Measurements from ENCODE around the gene RGS9BP. TPM values are rescaled to one million over a fixed set of nuclear protein-coding genes. Genes with fewer than 3 reads are reported as not detected.

RGS9BP gene
- total and polyA plus RNA-seq, 2 of the 13 experiments (the other 11 are each of a cell fraction or from before 2014, with no cell fraction given), result 0.01 TPM; not detected in 1

DNA sequence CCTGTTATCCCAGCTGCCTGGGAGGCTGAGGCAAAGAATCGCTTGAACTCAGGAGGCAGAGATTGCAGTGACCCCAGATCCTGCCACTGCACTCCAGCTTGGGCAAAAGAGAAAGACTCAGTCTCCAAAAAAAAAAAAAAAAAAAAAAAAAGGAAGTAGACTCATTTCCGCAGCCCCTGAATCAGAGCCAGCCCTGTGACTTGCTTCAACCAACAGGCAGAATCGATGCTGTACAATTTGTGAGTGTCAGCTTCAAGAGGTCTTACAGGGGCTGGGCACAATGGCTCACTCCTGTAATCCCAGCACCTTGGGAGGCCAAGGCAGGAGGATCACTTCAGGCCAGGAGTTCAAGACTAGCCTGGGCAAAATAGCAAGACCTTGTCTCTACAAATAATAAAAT, 13.5 kb upstream of the RGS9BP start (continued):
- TF ChIP-seq, protein P1, sequence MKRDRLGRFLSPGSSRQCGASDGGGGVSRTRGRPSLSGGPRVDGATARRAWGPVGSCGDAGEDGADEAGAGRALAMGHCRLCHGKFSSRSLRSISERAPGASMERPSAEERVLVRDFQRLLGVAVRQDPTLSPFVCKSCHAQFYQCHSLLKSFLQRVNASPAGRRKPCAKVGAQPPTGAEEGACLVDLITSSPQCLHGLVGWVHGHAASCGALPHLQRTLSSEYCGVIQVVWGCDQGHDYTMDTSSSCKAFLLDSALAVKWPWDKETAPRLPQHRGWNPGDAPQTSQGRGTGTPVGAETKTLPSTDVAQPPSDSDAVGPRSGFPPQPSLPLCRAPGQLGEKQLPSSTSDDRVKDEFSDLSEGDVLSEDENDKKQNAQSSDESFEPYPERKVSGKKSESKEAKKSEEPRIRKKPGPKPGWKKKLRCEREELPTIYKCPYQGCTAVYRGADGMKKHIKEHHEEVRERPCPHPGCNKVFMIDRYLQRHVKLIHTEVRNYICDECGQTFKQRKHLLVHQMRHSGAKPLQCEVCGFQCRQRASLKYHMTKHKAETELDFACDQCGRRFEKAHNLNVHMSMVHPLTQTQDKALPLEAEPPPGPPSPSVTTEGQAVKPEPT (CRISPR knock-in tag; IDR thresholded peaks at IDR 0.05; ENCODE audit: low read depth), result no peak
- TF ChIP-seq CEBPZ (IDR thresholded peaks at IDR 0.05; ENCODE audit: low read length) (no peak), TAF1 (CRISPR knock-in tag; IDR thresholded peaks at IDR 0.05) (no peak), TIGD3 (CRISPR knock-in tag; IDR thresholded peaks at IDR 0.05; ENCODE audit: borderline replicate concordance) (no peak), ZNF333 (CRISPR knock-in tag; IDR thresholded peaks at IDR 0.05; ENCODE audit: borderline replicate concordance) (no peak)

GRCh38 chr19:32666084-32666483, 9.6 kb upstream of the RGS9BP start:
- H3K27me3 ChIP-seq (ENCODE audit: control insufficient read depth in 1 of 2, insufficient read depth in 2 of 2, low read length in 2 of 2), result no peaks in the 10 kb centered on the region
- peaks cover 38% of the 10 kb centered on the region for H3K79me2 ChIP-seq (ENCODE audit: insufficient read depth, low read length)
- WGBS (ENCODE audit: low lambda C conversion rate), result over 99% methylated on average over 6 of the region's 6 CpGs
- TF ChIP-seq DDIT3 (CRISPR knock-in tag; IDR thresholded peaks at IDR 0.05), result no peak
- no peaks in the 10 kb centered on the region for H3K9me3 ChIP-seq (ENCODE audit: low read length)
- FAIRE-seq, result no peak
- H3K4me2 ChIP-seq (ENCODE audit: low read depth, low read length), result no peak overlapping the region
- ChIA-PET CTCF (ENCODE audit: low intra/inter-chr PET ratio, low total read pairs) (no interaction called here), POLR2A (interaction anchor here (1.8 kb wide), 1 partner anchor 9 kb away, joined by 3 read pairs; the partner anchor contains the start of gene ANKRD27)
- H3K4me1 ChIP-seq (ENCODE audit: insufficient read depth, low read length), result peaks cover 30% of the 10 kb centered on the region
- H3K27ac ChIP-seq (ENCODE audit: extremely low read length, insufficient read depth, low read length), result no peak overlapping the region
- in situ Hi-C loops (cut with HindIII; ENCODE audit: extremely low pct_ligation_motif_present, low pct_unique_long_range_greater_than_20kb), result no loop called here
- no peak for ATAC-seq
- intact Hi-C loops (cut with micrococcal nuclease; ENCODE audit: unreplicated experiment), result no loop called here
- BruUV-seq (replicated peaks), result no TSS peak
- peaks cover 14% of the 10 kb centered on the region for H4K20me1 ChIP-seq (ENCODE audit: insufficient read depth, low read length)
- no peak overlapping the region for H3K4me3 ChIP-seq (replicated peaks in 1 of 3; ENCODE audit: insufficient read depth in 1 of 3, low read depth in 2 of 3, low read length in 3 of 3)
- DNase-seq (ENCODE audit: low spot score), result no peak
- H3K9ac ChIP-seq (ENCODE audit: insufficient read depth, low read depth, low read length), result no peak overlapping the region
- H2AFZ ChIP-seq (ENCODE audit: low read length), result no peak overlapping the region
- H3K36me3 ChIP-seq (replicated peaks in 1 of 2; ENCODE audit: control insufficient read depth in 1 of 2, insufficient read depth in 2 of 2, low read length in 2 of 2), result peaks cover 3 to 9% of the 10 kb centered on the region in 2 experiments; a peak in 4 of 5 replicates

Data from HepG2 (cell line).